HepG2 (cell line): ENCODE results near the gene TAS1R3. TPM values are rescaled to one million over a fixed set of nuclear protein-coding genes. Genes with fewer than 3 reads are reported as not detected.

Experiments
- HNF4G ChIP-seq, 2 experiments: sonication (generic) in 1 of 2; formaldehyde crosslinking in 1 of 2; IDR thresholded peaks; 2 replicates each; pipeline versions ENCODE4 v1.4.0 to v1.6.1; 2011 to 2020; ENCODE audit warnings: borderline replicate concordance in 2 of 2, low read depth in 2 of 2, mild to moderate bottlenecking in 2 of 2, low read length in 1 of 2, missing genetic modification reagents in 1 of 2, moderate library complexity in 1 of 2
- RCOR2 ChIP-seq: IDR thresholded peaks from 2 replicates; pipeline ENCODE4 v1.6.1; 2016; ENCODE audit warnings: missing biosample characterization, missing genetic modification reagents
- SOX13 ChIP-seq, 3 experiments: fragments of 450-650 bp in 1 of 3; sonication (generic) in 1 of 3; formaldehyde crosslinking in 1 of 3; IDR thresholded peaks in 2 of 3; conservative IDR thresholded peaks in 1 of 3; 2 replicates each; pipeline versions ENCODE4 v1.5.0 to v1.6.1; 2016 to 2020; ENCODE audit warnings: antibody characterized with exemption in 1 of 3, mild to moderate bottlenecking in 1 of 3, missing compliant biosample characterization in 1 of 3, missing genetic modification reagents in 1 of 3, moderate library complexity in 1 of 3
- SRSF9 ChIP-seq: fragments of 200-400 bp; formaldehyde crosslinking; IDR thresholded peaks from 2 replicates; pipeline ENCODE4 v1.6.1; 2018; ENCODE audit warnings: borderline replicate concordance, mild to moderate bottlenecking, low read depth, low read length; ENCODE audit not compliant: insufficient read depth, poor library complexity, severe bottlenecking
- ZBTB42 ChIP-seq: sonication (generic); formaldehyde crosslinking; IDR thresholded peaks from 2 replicates; pipeline ENCODE4 v1.5.0; 2020; ENCODE audit warnings: mild to moderate bottlenecking, missing genetic modification reagents
- ZFP41 ChIP-seq: sonication (generic); formaldehyde crosslinking; IDR thresholded peaks from 2 replicates; pipeline ENCODE4 v1.4.0; 2020; ENCODE audit warnings: mild to moderate bottlenecking, missing genetic modification reagents, borderline replicate concordance
- ZNF296 ChIP-seq: sonication (generic); formaldehyde crosslinking; conservative IDR thresholded peaks from 2 replicates; pipeline ENCODE4 v1.5.0; 2020; ENCODE audit warnings: mild to moderate bottlenecking, missing genetic modification reagents
- ZNF776 ChIP-seq: sonication (generic); formaldehyde crosslinking; IDR thresholded peaks from 2 replicates; pipeline ENCODE4 v1.4.0; 2020; ENCODE audit warnings: mild to moderate bottlenecking, missing genetic modification reagents
- polyA plus RNA-seq, 8 experiments: library from polyadenylated mRNA; depleted of rRNA in 3 of 8; stranded (reverse) in 7 of 8; unstranded in 1 of 8; fragments of >200 nt; fragmentation: Illumina TruSeq in 4 of 8; extraction: Trizol in 4 of 8; gene quantifications; 2 replicates each; pipeline versions ENCODE4 v1.2.1 to v1.2.3, GENCODE V29; 2011 to 2016; ENCODE audit warnings: low read depth in 4 of 8, missing spikeins in 1 of 8, mixed read lengths in 1 of 8; ENCODE audit not compliant: insufficient read depth in 1 of 8
- total RNA-seq, 5 experiments: library from RNA; depleted of rRNA; stranded (reverse); fragments of >200 nt; fragmentation: Illumina TruSeq; extraction: Trizol; gene quantifications; 2 replicates each; pipeline ENCODE4 v1.2.3, GENCODE V29; 2016; ENCODE audit warnings: low read depth in 1 of 5
- TF ChIP-seq, protein P1 (sequence below), 2 experiments: sonication (generic) in 1 of 2; formaldehyde crosslinking in 1 of 2; IDR thresholded peaks; 2 replicates each; pipeline versions ENCODE4 v1.4.0 to v1.6.1; 2016 to 2020; ENCODE audit warnings: borderline replicate concordance in 1 of 2, low read depth in 1 of 2, mild to moderate bottlenecking in 1 of 2, missing genetic modification reagents in 1 of 2
- TF ChIP-seq, protein P2 (sequence below): sonication (generic); formaldehyde crosslinking; IDR thresholded peaks from 2 replicates; pipeline ENCODE4 v1.5.0; 2020; ENCODE audit warnings: mild to moderate bottlenecking, missing genetic modification reagents, moderate library complexity
- TF ChIP-seq, protein P3 (sequence below): sonication (generic); formaldehyde crosslinking; IDR thresholded peaks from 2 replicates; pipeline ENCODE4 v1.4.0; 2020; ENCODE audit warnings: missing genetic modification reagents, borderline replicate concordance
- TF ChIP-seq, protein P4 (sequence below): sonication (generic); formaldehyde crosslinking; IDR thresholded peaks from 2 replicates; pipeline ENCODE4 v1.8.0; 2022; ENCODE audit warnings: missing genetic modification reagents, mild to moderate bottlenecking, inconsistent platforms, borderline replicate concordance

TAS1R3 gene
- total and polyA plus RNA-seq, 2 of the 13 experiments (the other 11 are each of a cell fraction or from before 2014, with no cell fraction given) = 0.13 to 0.15 TPM

DNA sequence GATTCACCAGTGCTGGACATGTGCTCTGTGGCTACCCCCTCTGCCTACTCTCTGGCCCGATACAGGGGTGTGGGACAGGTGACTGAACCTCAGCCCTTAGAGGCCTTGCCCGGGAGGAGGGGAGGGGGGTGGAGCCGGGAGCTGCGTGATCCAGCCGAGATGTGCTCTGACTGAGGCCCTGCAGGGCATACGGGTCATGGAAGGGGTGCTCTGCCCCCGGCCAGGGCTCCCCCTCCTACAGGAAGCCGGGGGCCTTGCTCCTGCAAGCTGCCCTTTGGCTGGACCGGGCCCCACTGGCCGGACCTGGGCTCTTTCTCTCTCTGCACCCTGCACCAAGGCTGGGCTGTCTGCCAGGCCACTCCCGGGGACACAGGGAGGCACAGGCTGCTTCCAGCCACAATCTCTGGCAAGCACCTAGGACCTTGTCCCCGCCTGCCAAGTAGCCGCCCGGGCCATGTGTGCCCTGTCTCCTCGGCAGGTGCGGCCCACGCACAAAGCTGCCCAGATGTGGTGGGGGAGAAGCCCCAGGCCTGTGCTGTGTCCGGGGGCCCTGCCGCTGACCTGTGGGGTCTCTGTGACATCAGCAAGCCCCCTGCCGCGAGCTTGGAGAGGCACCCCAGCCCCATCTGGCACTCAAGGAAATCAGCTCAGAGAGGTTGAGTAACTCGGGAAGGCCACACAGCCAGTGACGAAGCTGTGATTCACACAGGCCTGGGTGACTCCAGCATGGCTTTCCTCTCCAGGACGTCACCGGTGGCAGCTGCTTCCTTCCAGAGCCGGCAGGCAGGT is 49.4 kb upstream of the TAS1R3 start (continued):
- TF ChIP-seq HNF4G (IDR thresholded peaks at IDR 0.05; ENCODE audit: borderline replicate concordance, low read depth, low read length) = peak; percentile 92
- peak; percentile 59; the same call in 1 of the 2 replicates for TF ChIP-seq HNF4G (CRISPR knock-in tag; IDR thresholded peaks at IDR 0.05; ENCODE audit: borderline replicate concordance, low read depth)
- TF ChIP-seq, protein P1, sequence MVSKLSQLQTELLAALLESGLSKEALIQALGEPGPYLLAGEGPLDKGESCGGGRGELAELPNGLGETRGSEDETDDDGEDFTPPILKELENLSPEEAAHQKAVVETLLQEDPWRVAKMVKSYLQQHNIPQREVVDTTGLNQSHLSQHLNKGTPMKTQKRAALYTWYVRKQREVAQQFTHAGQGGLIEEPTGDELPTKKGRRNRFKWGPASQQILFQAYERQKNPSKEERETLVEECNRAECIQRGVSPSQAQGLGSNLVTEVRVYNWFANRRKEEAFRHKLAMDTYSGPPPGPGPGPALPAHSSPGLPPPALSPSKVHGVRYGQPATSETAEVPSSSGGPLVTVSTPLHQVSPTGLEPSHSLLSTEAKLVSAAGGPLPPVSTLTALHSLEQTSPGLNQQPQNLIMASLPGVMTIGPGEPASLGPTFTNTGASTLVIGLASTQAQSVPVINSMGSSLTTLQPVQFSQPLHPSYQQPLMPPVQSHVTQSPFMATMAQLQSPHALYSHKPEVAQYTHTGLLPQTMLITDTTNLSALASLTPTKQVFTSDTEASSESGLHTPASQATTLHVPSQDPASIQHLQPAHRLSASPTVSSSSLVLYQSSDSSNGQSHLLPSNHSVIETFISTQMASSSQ (IDR thresholded peaks at IDR 0.05; ENCODE audit: low read depth) = no peak
- TF ChIP-seq, protein P1 (CRISPR knock-in tag; IDR thresholded peaks at IDR 0.05; ENCODE audit: borderline replicate concordance) = peak; percentile 25; the same call in 1 of the 2 replicates
- 0 out of 2 replicates have a peak, but pooled peaks have one; percentile 73 for TF ChIP-seq ZBTB42
- no peak for TF ChIP-seq SRSF9
- TF ChIP-seq, protein P2, sequence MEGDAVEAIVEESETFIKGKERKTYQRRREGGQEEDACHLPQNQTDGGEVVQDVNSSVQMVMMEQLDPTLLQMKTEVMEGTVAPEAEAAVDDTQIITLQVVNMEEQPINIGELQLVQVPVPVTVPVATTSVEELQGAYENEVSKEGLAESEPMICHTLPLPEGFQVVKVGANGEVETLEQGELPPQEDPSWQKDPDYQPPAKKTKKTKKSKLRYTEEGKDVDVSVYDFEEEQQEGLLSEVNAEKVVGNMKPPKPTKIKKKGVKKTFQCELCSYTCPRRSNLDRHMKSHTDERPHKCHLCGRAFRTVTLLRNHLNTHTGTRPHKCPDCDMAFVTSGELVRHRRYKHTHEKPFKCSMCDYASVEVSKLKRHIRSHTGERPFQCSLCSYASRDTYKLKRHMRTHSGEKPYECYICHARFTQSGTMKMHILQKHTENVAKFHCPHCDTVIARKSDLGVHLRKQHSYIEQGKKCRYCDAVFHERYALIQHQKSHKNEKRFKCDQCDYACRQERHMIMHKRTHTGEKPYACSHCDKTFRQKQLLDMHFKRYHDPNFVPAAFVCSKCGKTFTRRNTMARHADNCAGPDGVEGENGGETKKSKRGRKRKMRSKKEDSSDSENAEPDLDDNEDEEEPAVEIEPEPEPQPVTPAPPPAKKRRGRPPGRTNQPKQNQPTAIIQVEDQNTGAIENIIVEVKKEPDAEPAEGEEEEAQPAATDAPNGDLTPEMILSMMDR (CRISPR knock-in tag) = peak; percentile 29; the same call in 1 of the 2 replicates
- TF ChIP-seq SOX13 (IDR thresholded peaks at IDR 0.05) = no peak; the same call in 1 of the 2 replicates
- TF ChIP-seq SOX13 (CRISPR knock-in tag; conservative IDR thresholded peaks at IDR 0.05 in 1 of 2, IDR thresholded peaks at IDR 0.05 in 1 of 2) = 0 out of 4 replicates have a peak, but pooled peaks of 1 of the 2 experiments have one; percentile 23
- TF ChIP-seq ZNF296 (CRISPR knock-in tag) = peak; percentile 33; the same call in 1 of the 2 replicates
- TF ChIP-seq RCOR2 = peak; percentile 75
- TF ChIP-seq ZFP41 (CRISPR knock-in tag) = no peak
- TF ChIP-seq ZNF776 (CRISPR knock-in tag) = 0 out of 2 replicates have a peak, but pooled peaks have one; percentile 16
- TF ChIP-seq, protein P3, sequence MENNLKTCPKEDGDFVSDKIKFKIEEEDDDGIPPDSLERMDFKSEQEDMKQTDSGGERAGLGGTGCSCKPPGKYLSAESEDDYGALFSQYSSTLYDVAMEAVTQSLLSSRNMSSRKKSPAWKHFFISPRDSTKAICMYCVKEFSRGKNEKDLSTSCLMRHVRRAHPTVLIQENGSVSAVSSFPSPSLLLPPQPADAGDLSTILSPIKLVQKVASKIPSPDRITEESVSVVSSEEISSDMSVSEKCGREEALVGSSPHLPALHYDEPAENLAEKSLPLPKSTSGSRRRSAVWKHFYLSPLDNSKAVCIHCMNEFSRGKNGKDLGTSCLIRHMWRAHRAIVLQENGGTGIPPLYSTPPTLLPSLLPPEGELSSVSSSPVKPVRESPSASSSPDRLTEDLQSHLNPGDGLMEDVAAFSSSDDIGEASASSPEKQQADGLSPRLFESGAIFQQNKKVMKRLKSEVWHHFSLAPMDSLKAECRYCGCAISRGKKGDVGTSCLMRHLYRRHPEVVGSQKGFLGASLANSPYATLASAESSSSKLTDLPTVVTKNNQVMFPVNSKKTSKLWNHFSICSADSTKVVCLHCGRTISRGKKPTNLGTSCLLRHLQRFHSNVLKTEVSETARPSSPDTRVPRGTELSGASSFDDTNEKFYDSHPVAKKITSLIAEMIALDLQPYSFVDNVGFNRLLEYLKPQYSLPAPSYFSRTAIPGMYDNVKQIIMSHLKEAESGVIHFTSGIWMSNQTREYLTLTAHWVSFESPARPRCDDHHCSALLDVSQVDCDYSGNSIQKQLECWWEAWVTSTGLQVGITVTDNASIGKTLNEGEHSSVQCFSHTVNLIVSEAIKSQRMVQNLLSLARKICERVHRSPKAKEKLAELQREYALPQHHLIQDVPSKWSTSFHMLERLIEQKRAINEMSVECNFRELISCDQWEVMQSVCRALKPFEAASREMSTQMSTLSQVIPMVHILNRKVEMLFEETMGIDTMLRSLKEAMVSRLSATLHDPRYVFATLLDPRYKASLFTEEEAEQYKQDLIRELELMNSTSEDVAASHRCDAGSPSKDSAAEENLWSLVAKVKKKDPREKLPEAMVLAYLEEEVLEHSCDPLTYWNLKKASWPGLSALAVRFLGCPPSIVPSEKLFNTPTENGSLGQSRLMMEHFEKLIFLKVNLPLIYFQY (CRISPR knock-in tag) = peak; percentile 95
- TF ChIP-seq, protein P4, sequence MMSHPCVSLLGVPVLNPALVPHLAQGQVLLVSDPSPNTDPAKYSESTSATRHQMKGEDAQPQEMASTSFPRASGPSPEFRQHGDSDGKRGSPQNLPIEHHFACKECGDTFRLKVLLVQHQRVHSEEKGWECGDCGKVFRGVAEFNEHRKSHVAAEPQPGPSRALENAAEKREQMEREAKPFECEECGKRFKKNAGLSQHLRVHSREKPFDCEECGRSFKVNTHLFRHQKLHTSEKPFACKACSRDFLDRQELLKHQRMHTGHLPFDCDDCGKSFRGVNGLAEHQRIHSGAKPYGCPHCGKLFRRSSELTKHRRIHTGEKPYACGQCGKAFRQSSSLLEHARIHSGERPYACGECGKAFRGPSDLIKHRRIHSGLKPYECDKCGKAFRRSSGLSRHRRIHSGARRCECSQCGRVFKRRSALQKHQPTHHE (CRISPR knock-in tag) = no peak
